GM19193 (cell line): Measurements from ENCODE around the gene TRABD2A.
A peak's percentile ranks its signal among the peaks of the same experiment; 100 is the strongest.

ENCODE experiments used
- POLR2A ChIP-seq: IDR thresholded peaks from 4 replicates; pipeline ENCODE4 v1.6.1; 2011; ENCODE audit not compliant: insufficient read depth, insufficient read length; ENCODE audit errors: extremely low read depth

Gene TRABD2A

GRCh38 chr2:84889332-84889731, 8.4 kb upstream of the TRABD2A start:
- no peak for TF ChIP-seq POLR2A

DNA sequence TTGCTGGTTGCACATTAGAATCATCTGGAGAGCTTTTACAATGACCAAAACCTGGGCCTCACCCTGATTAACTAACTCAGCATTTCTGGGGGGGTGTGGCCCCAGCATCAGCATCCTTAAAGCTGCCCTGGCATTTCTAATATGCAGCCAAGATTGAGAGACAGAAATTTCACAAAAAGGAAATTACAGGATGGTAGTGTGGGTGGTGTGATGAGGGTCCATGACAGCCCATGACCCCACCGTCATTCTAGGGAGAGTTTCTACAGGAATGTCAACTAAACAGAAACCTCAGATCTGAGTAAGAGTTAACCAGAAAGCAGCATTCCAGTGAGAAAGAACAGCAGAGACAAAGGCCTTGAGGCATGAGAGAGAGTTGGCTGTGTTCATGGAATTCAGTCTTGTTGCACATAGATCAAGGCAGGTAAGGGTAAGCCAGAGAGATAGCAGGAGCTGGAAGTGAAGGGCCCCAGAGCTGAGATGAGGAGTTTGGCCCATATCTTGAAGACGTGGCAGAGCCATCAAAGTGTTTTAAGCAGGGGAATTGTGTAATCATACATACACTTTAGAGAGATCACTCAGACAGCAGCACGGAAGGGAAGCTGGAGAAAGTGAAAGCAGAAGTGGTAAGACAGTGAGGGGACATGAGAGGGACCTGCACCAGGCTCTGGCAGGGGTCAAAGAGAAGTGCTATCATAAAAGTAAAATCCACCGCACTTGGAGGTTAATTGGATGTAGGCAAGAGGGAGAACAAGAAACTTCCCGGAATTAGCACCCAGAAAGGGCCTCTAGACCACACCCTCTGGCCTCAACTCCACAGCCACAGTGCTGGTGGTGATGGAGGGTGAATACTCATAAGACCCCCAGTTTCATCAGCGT, 7.8 kb upstream of the TRABD2A start:
- peak; percentile 25 for TF ChIP-seq POLR2A

DNA sequence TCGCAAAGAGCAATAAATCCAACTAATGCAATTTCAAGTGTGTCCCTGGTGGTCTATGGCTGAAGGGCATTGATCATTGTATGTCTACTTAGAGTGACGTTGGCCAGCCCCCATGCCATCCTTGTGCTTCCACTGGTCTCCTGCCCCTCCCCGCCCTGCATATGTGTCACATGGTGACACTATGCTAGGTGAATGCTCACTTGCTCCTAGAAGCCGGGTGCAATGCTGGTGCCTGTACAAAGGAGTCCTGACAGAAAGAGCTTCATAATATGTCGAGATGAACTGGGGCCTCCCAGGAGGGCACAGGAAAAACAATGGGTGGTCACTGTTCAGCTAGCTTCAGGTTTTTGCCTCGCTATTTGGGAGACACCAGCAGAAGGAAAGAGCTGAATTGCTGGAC, 5.9 kb upstream of the TRABD2A start:
- no peak for TF ChIP-seq POLR2A

DNA sequence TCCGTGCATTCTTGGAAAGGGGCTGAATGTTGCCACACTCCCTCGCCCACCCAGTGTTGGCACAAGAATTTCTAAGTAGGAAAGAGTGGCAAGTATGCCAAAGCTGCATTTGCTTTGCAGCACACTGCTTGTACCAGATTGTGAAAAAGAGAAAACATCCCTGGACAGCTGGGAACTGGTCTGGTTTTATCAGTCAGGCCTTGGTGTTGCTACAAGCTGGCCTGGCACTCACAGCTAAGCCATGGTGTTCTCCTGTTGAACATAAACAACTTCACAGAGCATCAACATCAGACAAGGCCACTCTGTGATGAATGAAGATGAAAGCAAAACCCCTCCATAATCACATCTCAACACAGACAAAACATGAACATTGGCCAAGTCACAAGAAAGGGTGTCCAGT, 4.2 kb upstream of the TRABD2A start:
- no peak for TF ChIP-seq POLR2A

- no peak for TF ChIP-seq POLR2A
Measured at GRCh38 chr2:84884449-84884848, 3.6 kb upstream of the TRABD2A start.

GRCh38 chr2:84882775-84883550, 2.1 kb upstream of the TRABD2A start:
- TF ChIP-seq POLR2A = no peak

GRCh38 chr2:84882414-84882738, 1.5 kb upstream of the TRABD2A start:
- no peak for TF ChIP-seq POLR2A

GRCh38 chr2:84881581-84882413, 913 bp upstream of the TRABD2A start:
- no peak for TF ChIP-seq POLR2A

DNA sequence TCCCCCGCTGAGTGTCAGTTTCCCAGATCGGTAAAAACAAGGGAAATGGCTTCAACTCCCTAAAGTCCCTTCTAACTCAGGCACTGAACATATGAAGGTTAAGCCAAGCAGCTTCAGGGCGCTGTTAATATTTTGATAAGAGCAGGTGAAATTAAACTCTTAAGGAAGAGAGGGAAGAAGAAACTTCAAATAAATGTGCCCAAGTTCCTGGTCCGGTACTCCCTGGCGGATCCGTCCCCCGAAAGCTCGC, 564 bp downstream of the TRABD2A start:
- no peak for TF ChIP-seq POLR2A

- TF ChIP-seq POLR2A = no peak
Measured at GRCh38 chr2:84879584-84880394, 1.1 kb downstream of the TRABD2A start.

- TF ChIP-seq POLR2A = no peak
Measured at GRCh38 chr2:84878896-84879583, 1.8 kb downstream of the TRABD2A start.

DNA sequence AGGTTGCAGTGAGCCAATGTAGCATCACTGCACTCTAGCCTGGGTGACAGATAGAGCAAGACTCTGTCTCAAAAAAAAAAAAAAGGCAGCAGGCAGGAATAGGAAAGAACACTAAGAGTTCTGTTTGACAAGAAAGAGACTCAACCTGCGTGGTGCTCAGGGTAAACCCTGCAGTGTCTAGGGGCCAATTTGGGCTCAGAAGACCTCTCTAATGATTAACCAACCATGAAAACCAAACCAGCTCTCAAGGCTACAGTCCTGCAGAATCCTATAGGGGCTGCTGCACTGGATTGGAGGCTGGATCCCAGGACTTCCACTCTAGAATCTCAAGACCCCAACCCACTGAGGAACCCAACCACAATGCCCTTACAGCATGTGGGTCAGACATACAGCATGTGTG, 2.4 kb downstream of the TRABD2A start:
- TF ChIP-seq POLR2A = no peak

DNA sequence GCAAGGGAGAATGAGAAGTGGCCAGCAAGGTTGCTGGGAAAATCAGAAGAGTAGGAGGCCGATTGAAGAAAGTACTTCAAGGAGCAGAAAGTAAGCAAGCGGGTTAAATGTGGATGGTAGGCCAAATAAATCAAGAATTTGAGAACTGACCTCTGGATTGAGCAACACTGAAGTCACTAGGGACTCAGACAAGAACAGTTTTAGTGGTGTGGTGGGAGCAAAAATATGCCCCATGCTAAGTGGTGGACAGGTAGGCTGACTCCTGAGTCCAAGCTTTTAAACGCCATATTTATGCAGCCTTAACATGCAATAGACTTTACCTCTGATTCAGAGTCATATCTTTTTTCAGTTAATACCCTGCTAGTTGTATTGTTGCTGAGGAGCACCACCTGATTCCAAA, 4.5 kb downstream of the TRABD2A start:
- no peak for TF ChIP-seq POLR2A

- no peak for TF ChIP-seq POLR2A
Measured at GRCh38 chr2:84875213-84875560, 5.7 kb downstream of the TRABD2A start.
